DMS53 treated with DMSO at 0.1 percent for 48 hours (cell line): ENCODE measurements around the gene CROCC2.
A peak's percentile ranks its signal among the peaks of the same experiment; 100 is the strongest.

Experiments
- DNase-seq: peaks from one replicate; lab custom pipeline; 2025; ENCODE audit not compliant: unreplicated experiment; lab: John Stamatoyannopoulos, UW

The CROCC2 gene

DNA sequence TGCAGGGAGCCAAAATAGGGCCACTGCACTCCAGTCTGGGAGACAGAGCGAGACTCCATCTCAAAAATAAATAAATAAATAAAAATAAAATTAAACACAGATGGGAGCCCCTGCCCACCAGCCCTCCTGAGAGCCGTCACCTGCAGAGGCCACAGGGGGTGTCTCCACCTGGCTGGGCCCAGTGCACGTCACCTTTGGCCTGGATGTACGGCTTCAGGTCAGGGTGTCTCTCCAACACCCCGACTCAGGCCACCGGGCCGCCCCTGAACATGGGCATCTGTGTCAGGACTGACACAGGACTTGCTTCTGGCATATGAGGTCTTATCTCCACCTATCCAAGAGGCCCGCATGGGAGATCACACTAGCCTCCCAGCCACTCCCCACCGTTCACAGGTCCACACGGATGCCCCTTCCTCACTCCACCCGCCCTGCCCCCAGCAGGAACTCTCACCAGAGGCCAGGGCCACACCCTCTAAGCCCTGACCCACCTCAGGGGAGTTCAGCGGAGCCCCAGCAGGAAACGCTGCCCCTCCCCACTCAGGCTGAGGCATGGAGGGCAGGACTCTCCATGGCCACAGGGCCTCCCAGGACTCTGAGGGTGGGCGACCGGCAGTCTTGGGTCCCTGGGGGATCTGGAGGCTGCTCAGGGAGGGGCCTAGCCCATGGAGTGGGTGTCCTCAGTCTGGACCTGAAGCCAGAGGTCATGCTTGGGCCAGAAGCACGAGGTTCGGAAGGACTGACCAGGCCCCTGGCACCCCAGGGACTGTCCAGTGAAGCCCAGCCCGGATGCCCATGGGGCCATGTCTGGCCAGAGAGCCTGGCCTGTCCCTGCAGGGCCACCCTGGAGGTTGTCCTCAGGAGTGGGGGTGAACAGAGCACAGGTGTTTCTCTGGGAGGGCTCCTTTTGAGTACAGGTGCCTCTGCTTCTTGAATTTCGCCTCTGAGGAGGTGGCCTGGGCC lies 1.6 kb upstream of the CROCC2 start:
- DNase-seq = no peak

- DNase-seq = peak; percentile 21
Measured at GRCh38 chr2:240905176-240905781, 857 bp upstream of the CROCC2 start.

GRCh38 chr2:240906911-240907590 lies 915 bp downstream of the CROCC2 start:
- DNase-seq = no peak

DNA sequence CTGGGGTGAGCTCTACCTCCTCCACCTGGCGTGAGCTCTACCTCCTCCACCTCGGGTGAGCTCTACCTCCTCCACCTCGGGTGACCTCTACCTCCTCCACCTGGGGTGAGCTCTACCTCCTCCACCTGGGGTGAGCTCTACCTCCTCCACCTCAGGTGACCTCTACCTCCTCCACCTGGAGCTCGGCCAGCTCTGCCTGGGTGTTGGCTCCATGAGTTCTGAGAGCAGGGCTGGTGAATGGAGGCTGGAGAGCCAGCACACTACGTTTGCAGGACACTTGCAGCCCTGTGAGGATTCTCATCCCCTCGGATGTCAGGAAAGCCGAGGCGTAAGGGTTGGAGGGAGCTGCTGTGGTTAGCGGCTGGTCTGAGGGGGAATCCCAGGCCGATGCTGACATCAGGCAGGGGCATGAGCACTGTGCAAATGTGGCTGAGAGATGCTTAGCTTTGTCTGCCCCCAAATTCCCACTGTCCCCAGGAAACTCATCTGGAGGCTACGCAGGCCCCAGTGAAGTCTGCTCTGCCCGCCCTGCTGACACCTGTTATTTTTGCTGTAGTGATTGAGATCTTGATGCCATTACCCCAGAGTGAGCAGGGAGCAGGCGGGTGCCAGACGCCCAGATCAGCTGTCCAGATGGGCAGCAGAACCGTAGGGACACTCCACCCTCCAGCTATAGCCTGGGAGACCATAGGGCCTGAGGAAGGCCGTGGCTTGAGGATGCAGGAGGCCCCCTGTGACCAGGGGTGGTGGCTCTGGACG lies 3.3 kb downstream of the CROCC2 start:
- no peak for DNase-seq

DNA sequence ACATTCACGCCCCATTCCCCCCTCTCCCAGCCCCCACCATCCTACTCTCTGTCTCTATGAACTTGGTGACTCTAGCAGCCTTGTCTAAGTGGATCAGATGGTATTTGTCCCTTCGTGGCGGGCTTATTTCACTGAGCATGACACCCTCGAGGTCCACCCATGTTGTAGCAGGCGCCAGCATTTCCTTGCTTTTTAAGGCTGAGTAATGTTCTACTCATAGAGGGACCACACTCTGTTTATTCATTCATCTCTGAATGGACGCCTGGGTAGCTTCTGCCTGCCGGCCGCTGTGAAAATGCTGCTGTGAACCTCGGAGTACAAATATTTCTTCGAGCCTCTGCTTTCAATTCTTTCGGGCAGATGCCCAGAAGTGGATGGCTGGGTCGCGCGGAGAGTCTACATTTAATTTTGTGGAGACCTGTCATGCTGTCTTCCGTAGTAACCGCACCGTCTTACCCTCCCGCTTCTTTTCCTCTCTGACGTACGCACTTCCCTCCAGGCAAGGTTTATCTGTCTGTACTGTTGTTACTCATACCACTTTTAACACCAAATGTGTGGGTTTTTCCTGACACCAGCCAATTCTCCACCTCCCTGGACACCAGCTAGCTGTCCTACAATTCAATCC lies 5.6 kb downstream of the CROCC2 start:
- DNase-seq = no peak

DNA sequence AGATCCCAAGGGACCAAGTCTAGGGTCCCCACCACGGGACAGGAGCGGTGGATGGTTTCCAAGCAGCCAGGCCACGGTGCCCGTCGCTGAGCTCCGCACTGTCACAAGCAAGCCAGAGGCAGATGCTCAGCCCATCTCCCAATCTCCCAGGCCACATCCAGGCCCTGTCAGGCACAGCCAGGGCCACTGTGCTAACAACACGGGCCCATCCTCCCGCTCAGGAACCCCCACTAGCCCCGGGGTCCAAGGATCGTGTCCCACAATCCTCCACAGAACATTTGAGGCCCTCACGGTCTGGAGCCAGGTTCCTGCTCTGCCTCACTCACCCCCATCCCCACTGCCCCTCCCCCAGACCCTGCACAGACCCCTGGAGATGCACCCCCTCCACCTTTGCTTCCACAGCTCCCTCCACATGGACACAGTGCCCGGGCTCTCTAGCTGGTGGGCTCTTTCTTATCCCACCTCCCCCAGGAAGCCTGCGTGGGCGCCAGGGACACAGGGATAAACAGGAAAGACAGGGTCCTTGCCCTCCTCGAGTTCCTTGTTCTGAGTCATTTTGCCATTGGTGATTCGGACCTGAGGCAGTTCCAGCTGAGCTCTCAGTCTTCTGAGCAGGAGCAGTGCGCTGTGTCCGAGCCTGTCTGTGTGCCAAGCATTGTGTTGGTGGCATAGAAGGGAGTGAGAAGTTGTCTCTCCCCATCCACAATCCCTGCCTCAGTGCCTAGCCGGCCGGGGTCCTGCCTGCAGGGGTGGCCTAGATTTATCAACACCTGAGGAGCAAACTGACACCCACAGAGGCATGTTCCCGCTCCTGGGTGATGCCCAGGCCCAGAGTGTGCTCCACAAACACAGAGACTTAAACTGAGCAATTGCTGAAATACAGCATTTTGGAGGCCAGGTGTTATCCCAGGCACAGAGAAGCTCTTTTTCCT lies 7.0 kb downstream of the CROCC2 start:
- no peak for DNase-seq

- no peak for DNase-seq
Measured at GRCh38 chr2:240913810-240914644, 7.9 kb downstream of the CROCC2 start.

- DNase-seq = no peak
Measured at GRCh38 chr2:240914645-240915525, 8.7 kb downstream of the CROCC2 start.

DNA sequence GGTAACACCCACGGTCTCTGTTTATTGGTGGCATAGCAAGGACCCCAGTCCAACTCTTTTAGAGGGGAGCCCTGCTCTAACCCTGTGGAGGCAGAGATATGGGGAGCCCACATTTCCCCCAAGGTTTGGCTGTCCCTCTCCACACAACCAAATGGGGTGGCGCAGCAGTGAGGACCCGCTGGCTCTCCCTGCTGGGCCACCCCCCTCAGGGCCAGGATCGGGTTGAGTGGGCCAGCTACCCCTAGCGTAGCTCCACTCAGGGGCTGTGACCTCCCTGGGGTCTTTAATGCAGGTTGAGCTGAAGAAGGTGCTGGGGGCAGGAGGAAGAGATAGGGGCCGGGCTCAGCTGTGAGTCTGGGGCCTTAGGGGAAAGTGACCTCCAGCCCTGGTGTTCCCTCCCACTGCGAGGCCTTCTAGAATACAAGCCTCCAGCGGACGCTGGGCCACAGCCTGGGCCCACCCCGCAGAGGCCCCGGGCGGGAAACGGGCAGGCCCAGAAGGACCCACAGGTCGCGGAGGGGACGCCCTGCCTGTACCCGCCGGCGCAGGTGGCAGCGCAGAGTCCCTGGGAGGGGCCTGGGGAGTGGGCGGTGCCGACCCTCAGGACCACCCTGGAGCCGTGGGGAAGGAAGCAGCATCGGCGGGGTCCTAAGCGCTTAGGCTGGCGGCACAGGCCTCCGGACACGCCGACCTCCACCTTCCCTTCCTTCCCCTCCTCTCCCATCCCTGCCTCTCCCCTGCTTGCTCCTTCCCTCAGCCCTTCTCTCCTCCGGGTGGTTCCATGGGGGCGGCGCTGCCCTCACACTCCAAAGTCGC lies 9.6 kb downstream of the CROCC2 start:
- no peak for DNase-seq

DNA sequence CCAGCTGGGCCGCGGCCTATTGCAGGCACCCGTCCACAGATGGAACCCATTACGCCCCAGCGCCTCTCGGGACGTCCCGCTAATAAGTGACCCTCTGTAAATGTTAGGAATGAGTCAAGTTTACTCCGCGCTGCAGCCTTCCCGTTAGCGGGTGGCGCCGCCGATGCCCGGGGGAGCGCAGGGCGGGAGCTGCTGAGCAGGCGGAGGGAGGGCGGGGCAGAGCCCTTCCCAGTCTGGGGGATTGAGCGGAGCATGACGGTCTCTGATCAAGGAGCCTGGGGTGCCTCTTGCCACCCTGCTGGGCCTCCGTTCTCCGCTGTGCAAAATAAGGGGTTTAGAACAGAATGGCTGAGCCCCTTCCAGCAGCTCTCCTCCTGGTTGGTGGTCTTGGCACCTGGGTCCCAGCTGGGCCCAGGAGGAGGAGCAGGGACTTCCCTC lies 10.5 kb downstream of the CROCC2 start:
- no peak for DNase-seq

DNA sequence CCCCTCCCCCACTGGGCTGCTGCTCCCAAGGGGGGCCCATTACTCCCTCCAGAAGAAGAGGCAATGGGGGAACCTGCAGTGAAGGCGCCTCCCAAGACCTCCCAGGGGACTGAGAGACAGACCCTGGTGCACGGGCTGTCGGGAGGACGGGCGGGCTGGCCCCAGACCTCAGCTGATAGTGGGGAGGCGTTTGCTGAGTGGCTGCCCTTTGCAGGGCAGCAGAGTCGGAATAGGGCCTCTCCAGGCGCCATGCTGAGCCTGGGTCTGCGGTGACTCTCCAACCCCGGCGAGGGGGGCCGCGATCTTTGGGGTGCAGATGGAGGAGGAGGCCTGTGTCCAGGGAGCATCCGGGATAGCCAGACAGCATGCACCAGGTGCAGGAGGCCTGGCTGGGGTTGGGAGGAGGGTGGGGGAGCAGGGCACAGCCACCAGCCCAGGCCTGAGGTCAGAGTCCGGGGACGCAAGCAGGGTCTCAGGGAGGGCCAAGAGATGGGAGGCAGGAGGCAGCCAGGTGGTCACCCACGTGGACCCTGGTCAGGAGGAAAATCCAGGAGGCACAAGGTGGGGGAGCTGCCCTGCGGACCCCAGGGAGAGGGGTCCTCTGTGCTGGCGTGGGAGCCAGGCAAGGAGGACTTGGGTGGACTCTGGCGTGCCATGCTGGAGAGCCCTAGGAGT lies 11.0 kb downstream of the CROCC2 start:
- DNase-seq = no peak

DNA sequence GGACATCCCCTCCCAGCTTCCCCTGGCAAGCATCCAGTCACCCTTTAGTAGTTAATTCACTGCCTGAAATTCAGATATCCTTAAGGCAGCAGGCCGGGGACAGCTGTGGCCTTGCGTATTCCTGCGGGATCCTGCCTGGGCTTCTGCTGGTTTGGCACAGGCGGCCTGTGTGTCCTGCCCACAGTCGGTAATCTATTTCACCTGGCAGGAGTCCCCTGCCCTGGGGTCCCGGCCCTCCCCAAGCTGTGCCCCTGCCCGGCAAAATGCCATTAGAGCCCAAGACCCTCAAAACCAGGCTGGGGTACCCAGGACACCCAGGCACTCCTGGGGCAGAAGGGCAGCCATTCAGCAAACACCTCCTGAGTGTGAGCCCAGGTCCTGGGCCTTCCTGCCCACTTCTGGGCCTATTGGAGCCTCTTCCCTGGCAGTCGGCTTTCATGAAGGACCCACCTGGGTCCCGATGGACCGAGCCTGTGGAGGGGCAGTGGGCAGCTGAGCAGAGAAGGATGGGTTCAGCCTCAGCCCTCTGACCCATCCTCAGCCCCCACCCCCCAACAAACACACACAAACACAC lies 11.6 kb downstream of the CROCC2 start:
- no peak for DNase-seq

DNA sequence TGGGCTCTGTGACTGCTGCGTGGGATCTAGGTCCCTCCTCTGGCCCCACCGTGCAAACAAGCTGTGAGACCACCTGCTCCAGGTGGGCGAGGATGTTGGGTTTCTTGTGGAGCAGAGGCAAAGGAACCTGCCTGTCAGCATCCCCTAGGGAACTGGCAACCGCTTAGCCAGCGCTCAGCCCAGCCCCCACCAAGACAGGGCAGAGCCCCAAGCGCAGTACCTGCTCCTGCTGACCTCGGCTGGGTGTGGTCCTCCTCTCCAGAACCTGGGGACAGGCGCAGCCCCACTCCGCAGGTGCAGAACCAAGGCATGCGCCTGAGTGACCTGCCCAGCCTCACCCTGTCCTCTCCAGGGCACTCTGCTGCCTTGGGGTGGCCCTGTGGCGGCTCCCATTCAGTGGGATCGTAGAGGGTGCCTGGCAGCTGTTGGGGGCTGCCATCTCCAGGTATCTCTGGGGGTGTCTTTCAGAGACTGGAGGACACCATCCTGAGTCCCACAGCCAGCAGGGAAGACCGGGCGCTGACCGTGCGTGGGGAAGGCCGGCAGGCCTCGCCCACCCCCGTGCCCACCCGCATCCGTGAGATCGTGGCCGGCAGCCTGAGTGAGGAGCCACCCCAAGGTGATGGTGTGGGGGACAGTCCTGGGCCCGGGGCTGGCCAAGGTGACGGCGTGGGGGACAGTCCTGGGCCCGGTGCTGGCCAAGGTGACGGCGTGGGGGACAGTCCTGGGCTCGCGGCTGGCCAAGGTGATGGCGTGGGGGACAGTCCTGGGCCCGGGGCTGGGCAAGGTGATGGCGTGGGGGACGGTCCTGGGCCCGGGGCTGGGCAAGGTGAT lies 12.3 kb downstream of the CROCC2 start:
- DNase-seq = no peak

GRCh38 chr2:240919161-240919781 lies 13.1 kb downstream of the CROCC2 start:
- no peak for DNase-seq
